Right forelimb (tissue), 1 donor: Measurements from ENCODE around the gene MS4A8.
"Not testable (repeated sequence)": the region's sequence is repeated elsewhere in the genome, so short reads cannot be mapped to it uniquely, and the experiment has no call there.

Source experiments
- DNase-seq: peaks from one replicate; pipeline ENCODE4 v3.0.0-alpha.2; 2018

The MS4A8 gene

GRCh38 chr11:60731586-60731985, 32.2 kb downstream of the MS4A8 start:
- no peak for DNase-seq

GRCh38 chr11:60734279-60734678, 34.9 kb downstream of the MS4A8 start:
- DNase-seq: no peak

GRCh38 chr11:60739114-60739513, 39.7 kb downstream of the MS4A8 start:
- no peak for DNase-seq

GRCh38 chr11:60740573-60740972, 41.2 kb downstream of the MS4A8 start:
- no peak for DNase-seq

GRCh38 chr11:60741421-60741820, 42.0 kb downstream of the MS4A8 start:
- DNase-seq: no peak

GRCh38 chr11:60743058-60743457, 43.6 kb downstream of the MS4A8 start:
- no peak for DNase-seq

GRCh38 chr11:60744114-60744513, 44.7 kb downstream of the MS4A8 start:
- no peak for DNase-seq

- no peak for DNase-seq
Measured at GRCh38 chr11:60747359-60747873, 48.0 kb downstream of the MS4A8 start.

GRCh38 chr11:60748225-60748624, 48.8 kb downstream of the MS4A8 start:
- no peak for DNase-seq

- DNase-seq: no peak
Measured at GRCh38 chr11:60748821-60749220, 49.4 kb downstream of the MS4A8 start.

GRCh38 chr11:60750911-60751310, 51.5 kb downstream of the MS4A8 start:
- DNase-seq: no peak

GRCh38 chr11:60753309-60753708, 53.9 kb downstream of the MS4A8 start:
- DNase-seq: no peak

GRCh38 chr11:60754887-60755286, 55.5 kb downstream of the MS4A8 start:
- DNase-seq: no peak

- DNase-seq: no peak
Measured at GRCh38 chr11:60756307-60757032, 57.1 kb downstream of the MS4A8 start, which contains the start of gene MS4A15. Gene MS4A15, plus strand, starts transcription at chr11:60756867. Its CDS starts 6,867 bp downstream, at chr11:60763734.

- no peak for DNase-seq
Measured at GRCh38 chr11:60757231-60757800, 57.9 kb downstream of the MS4A8 start.

- DNase-seq: not testable (repeated sequence)
Measured at GRCh38 chr11:60758671-60759070, 59.3 kb downstream of the MS4A8 start.

- not testable (repeated sequence) for DNase-seq
Measured at GRCh38 chr11:60759438-60760225, 60.2 kb downstream of the MS4A8 start.

- no peak for DNase-seq
Measured at GRCh38 chr11:60761436-60762190, 62.2 kb downstream of the MS4A8 start.

- DNase-seq: no peak
Measured at GRCh38 chr11:60762851-60763691, 63.7 kb downstream of the MS4A8 start.

- no peak for DNase-seq
Measured at GRCh38 chr11:60763692-60764369, 64.4 kb downstream of the MS4A8 start.

GRCh38 chr11:60764879-60765278, 65.5 kb downstream of the MS4A8 start:
- DNase-seq: no peak
